Calu3 (cell line): ENCODE data around the gene WDPCP. TPM values are rescaled to one million over a fixed set of nuclear protein-coding genes. Genes with fewer than 3 reads are reported as not detected.
"Not testable (repeated sequence)": the region's sequence is repeated elsewhere in the genome, so short reads cannot be mapped to it uniquely, and the experiment has no call there.

Experiments
- BruUV-seq: library from RNA; stranded (reverse); fragments of 400-500 nt; replicated peaks from 2 replicates; lab custom pipeline; 2021; lab: Mats Ljungman, UMichigan
- CTCF ChIA-PET: fragments of 300-600 bp; sonication (Branson Sonifier 250); formaldehyde crosslinking; loops from one replicate; lab custom pipeline; 2022; ENCODE audit warnings: antibody characterized with exemption; lab: Charles Lee
- DNase-seq: peaks from one replicate; pipeline ENCODE4 v3.0.0; 2022
- H3K27ac Mint-ChIP-seq: one replicate; pipeline ENCODE4 v1.8.0; 2022; ENCODE audit warnings: mixed read lengths; ENCODE audit not compliant: unreplicated experiment
- H3K27me3 Mint-ChIP-seq: one replicate; pipeline ENCODE4 v1.8.0; 2022; ENCODE audit warnings: mixed read lengths; ENCODE audit not compliant: unreplicated experiment
- H3K36me3 Mint-ChIP-seq: one replicate; pipeline ENCODE4 v1.8.0; 2022; ENCODE audit warnings: mild to moderate bottlenecking, moderate library complexity, mixed read lengths; ENCODE audit not compliant: insufficient read depth, unreplicated experiment
- H3K4me1 Mint-ChIP-seq: one replicate; pipeline ENCODE4 v1.8.0; 2022; ENCODE audit warnings: mild to moderate bottlenecking, low read depth, mixed read lengths; ENCODE audit not compliant: unreplicated experiment
- H3K4me3 Mint-ChIP-seq: one replicate; pipeline ENCODE4 v1.8.0; 2022; ENCODE audit warnings: mild to moderate bottlenecking, low read depth, moderate library complexity, mixed read lengths; ENCODE audit not compliant: unreplicated experiment
- H3K9me3 Mint-ChIP-seq: one replicate; pipeline ENCODE4 v1.8.0; 2022; ENCODE audit warnings: low read depth, mixed read lengths; ENCODE audit not compliant: unreplicated experiment
- intact Hi-C: fragments of 100-400 bp; cut with micrococcal nuclease; formaldehyde crosslinking; loops from one replicate; pipeline ENCODE4 v1.10.0; 2022; ENCODE audit not compliant: unreplicated experiment
- total RNA-seq: library from RNA; stranded (reverse); gene quantifications from 2 replicates; pipeline ENCODE4 v1.2.3, GENCODE V29; 2022
- TF ChIP-seq, protein P1 (sequence below): fragments of 200-600 bp; IDR thresholded peaks from one replicate; pipeline ENCODE4 v1.8.0; 2022; ENCODE audit warnings: antibody characterized with exemption; ENCODE audit not compliant: unreplicated experiment

WDPCP gene
- total RNA-seq, 1 experiment from 2014 or later = 9.0 TPM

DNA sequence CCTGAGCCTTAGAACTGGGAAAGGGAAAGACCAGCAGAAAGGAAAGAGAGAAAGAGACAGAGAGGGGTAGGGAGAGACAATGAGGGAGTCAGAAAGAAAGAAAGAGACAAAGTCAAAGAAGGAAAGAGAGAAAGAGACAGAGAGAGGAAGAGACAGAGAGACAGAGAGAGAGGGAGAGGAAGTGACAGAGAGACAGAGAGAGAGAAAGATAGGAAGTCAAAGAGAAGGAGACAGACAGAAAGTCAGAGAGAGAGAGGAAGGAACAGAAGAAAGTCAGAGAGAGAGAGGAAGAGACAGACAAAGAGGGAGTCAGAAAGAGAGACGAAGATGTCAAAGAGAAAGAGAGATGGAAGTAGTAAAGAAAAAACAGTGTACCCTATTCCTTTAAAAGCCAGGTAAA, 261.8 kb downstream of the WDPCP start:
- Mint-ChIP-seq H3K4me3 (no peak overlapping the region), H3K9me3 (peaks cover 5% of the 10 kb centered on the region), H3K27ac (no peak overlapping the region), H3K36me3 (no peaks in the 10 kb centered on the region), H3K27me3 (no peaks in the 10 kb centered on the region), H3K4me1 (no peaks in the 10 kb centered on the region)
- no peak for DNase-seq
- TF ChIP-seq, protein P1, sequence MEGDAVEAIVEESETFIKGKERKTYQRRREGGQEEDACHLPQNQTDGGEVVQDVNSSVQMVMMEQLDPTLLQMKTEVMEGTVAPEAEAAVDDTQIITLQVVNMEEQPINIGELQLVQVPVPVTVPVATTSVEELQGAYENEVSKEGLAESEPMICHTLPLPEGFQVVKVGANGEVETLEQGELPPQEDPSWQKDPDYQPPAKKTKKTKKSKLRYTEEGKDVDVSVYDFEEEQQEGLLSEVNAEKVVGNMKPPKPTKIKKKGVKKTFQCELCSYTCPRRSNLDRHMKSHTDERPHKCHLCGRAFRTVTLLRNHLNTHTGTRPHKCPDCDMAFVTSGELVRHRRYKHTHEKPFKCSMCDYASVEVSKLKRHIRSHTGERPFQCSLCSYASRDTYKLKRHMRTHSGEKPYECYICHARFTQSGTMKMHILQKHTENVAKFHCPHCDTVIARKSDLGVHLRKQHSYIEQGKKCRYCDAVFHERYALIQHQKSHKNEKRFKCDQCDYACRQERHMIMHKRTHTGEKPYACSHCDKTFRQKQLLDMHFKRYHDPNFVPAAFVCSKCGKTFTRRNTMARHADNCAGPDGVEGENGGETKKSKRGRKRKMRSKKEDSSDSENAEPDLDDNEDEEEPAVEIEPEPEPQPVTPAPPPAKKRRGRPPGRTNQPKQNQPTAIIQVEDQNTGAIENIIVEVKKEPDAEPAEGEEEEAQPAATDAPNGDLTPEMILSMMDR = no peak
- CTCF ChIA-PET = no interaction called here
- intact Hi-C loops = no loop called here
- no TSS peak for BruUV-seq

GRCh38 chr2:63323662-63324061, 264.6 kb downstream of the WDPCP start:
- H3K27me3 Mint-ChIP-seq, intact Hi-C loops, H3K36me3 Mint-ChIP-seq, H3K4me1 Mint-ChIP-seq, BruUV-seq, DNase-seq, H3K4me3 Mint-ChIP-seq, H3K27ac Mint-ChIP-seq, H3K9me3 Mint-ChIP-seq, CTCF ChIA-PET: not testable (repeated sequence)

DNA sequence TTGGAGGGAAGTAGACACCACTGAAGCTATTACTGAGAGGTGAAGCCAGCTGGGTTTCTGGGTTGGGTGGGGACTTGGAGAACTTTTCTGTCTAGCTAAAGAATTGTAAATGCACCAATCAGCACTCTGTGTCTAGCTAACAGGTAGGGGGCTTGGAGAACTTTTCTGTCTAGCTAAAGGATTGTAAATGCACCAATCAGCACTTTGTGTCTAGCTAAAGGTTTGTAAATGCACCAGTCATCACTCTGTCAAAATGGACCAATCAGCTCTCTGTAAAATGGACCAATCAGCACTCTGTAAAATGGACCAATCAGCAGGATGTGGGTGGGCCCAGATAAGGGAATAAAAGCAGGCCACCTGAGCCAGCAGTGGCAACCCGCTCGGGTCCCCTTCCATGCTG, 266.3 kb downstream of the WDPCP start:
- CTCF ChIA-PET, DNase-seq, H3K27me3 Mint-ChIP-seq, H3K9me3 Mint-ChIP-seq, H3K36me3 Mint-ChIP-seq, BruUV-seq, H3K4me1 Mint-ChIP-seq, intact Hi-C loops, H3K27ac Mint-ChIP-seq, H3K4me3 Mint-ChIP-seq: not testable (repeated sequence)

DNA sequence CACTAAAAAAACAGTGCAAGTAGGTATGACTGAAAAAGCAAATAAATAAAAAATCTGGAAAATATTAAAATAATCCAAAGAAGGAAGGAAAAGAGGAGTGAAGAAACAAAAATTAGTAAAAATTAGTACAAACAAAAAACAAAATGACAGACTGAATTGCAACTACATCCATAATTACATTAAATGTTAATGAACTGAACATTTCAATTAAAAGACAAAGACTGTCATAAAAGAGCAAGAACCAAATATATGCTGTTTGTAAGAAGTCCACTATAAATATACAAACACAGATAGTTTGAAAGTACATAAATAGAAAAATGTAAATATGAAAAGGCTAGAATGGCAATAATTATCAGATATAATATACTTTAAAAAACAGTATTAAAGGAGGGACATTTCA, 267.6 kb downstream of the WDPCP start:
- DNase-seq = no peak
- H3K27ac Mint-ChIP-seq = no peak overlapping the region
- CTCF ChIA-PET = no interaction called here

GRCh38 chr2:63310614-63311013, 277.7 kb downstream of the WDPCP start:
- DNase-seq = no peak
- TF ChIP-seq, protein P1 = no peak
- H3K27ac Mint-ChIP-seq = no peak overlapping the region
- peaks cover 5% of the 10 kb centered on the region for H3K9me3 Mint-ChIP-seq
- H3K4me3 Mint-ChIP-seq = no peak overlapping the region
- intact Hi-C loops = no loop called here
- no peaks in the 10 kb centered on the region for H3K27me3 Mint-ChIP-seq
- no TSS peak for BruUV-seq
- no peaks in the 10 kb centered on the region for H3K4me1 Mint-ChIP-seq
- CTCF ChIA-PET = no interaction called here
- H3K36me3 Mint-ChIP-seq = no peaks in the 10 kb centered on the region

More for the DNA sequence above, 267.6 kb downstream of the WDPCP start:
- H3K9me3 Mint-ChIP-seq = peaks cover 5% of the 10 kb centered on the region
- H3K36me3 Mint-ChIP-seq = no peaks in the 10 kb centered on the region
- BruUV-seq = no TSS peak
- H3K4me3 Mint-ChIP-seq = no peak overlapping the region
- TF ChIP-seq, protein P1 = no peak
- no peaks in the 10 kb centered on the region for H3K4me1 Mint-ChIP-seq
- intact Hi-C loops = no loop called here
- no peaks in the 10 kb centered on the region for H3K27me3 Mint-ChIP-seq
